ENCODE measurements around the gene ACP7. TPM values are rescaled to one million over a fixed set of nuclear protein-coding genes. Genes with fewer than 3 reads are reported as not detected.

Gene ACP7
- total and polyA plus RNA-seq, 10 of the 15 experiments (the other 5 are each of a cell fraction or from before 2014, with no cell fraction given) = not detected

DNA sequence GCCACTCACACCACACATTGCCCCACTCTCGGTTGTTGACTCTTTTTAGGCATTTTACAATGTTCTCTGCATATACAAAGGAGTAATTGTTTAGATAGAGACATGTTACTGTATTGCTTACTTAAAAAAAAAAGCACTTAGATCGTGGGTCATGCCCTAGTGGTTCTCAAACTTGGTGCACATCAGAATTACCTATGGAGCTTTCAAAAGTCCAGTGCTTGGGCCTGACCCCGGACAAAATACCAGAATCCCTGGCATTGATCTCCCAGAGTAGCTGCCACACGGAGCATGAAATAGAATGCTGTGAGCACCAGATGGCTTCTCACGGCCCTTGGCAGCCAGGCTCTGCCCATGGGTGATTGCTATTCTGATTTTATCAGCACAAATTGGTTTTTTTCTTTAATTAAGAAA, 20.0 kb downstream of the ACP7 start:
- no TSS peak for BruUV-seq (replicated peaks)
- POLR2A ChIA-PET = no interaction called here
- Histone ChIP-seq H3K27ac (ENCODE audit: control insufficient read depth, insufficient read depth) (no peak overlapping the region), H3K4me2 (ENCODE audit: control insufficient read depth, insufficient read depth) (no peak overlapping the region), H3K4me3 (no peak overlapping the region), H3K27me3 (replicated peaks in 1 of 2; ENCODE audit: control insufficient read depth in 2 of 2, insufficient read depth in 2 of 2, low read length in 1 of 2) (no peaks in the 10 kb centered on the region; a peak in 1 of 4 replicates), H3K36me3 (ENCODE audit: control insufficient read depth in 2 of 2, insufficient read depth in 2 of 2, low read length in 1 of 2) (no peaks in the 10 kb centered on the region), H3K79me2 (ENCODE audit: control insufficient read depth, insufficient read depth, low read length) (no peaks in the 10 kb centered on the region), H3K4me1 (ENCODE audit: control insufficient read depth, insufficient read depth, low read length) (no peaks in the 10 kb centered on the region), H3K9ac (ENCODE audit: control insufficient read depth, insufficient read depth, low read length) (no peak overlapping the region), H2AFZ (ENCODE audit: control insufficient read depth, low read depth, low read length) (no peak overlapping the region), H4K20me1 (ENCODE audit: control insufficient read depth, insufficient read depth) (no peaks in the 10 kb centered on the region), H3K9me3 (replicated peaks; ENCODE audit: control insufficient read depth, insufficient read depth, low read length) (no peaks in the 10 kb centered on the region)
- intact Hi-C loops (cut with micrococcal nuclease; ENCODE audit: unreplicated experiment) (no loop called here), in situ Hi-C loops (cut with MboI) (no loop called here)
- FAIRE-seq (no peak), DNase-seq (ENCODE audit: low read depth, low spot score) (no peak), ATAC-seq (no peak)
- SMC1A ChIA-PET (ENCODE audit: uncharacterized antibody, unreplicated experiment) = no interaction called here
- 5% methylated on average over 5 of the region's 5 CpGs for WGBS (ENCODE audit: insufficient coverage, insufficient replicate concordance, low lambda C conversion rate, missing lambda C conversion rate)
- TF ChIP-seq TAF1 (IDR thresholded peaks at IDR 0.05; ENCODE audit: borderline replicate concordance, low read depth, low read length) = no peak
- TF ChIP-seq, protein P1, sequence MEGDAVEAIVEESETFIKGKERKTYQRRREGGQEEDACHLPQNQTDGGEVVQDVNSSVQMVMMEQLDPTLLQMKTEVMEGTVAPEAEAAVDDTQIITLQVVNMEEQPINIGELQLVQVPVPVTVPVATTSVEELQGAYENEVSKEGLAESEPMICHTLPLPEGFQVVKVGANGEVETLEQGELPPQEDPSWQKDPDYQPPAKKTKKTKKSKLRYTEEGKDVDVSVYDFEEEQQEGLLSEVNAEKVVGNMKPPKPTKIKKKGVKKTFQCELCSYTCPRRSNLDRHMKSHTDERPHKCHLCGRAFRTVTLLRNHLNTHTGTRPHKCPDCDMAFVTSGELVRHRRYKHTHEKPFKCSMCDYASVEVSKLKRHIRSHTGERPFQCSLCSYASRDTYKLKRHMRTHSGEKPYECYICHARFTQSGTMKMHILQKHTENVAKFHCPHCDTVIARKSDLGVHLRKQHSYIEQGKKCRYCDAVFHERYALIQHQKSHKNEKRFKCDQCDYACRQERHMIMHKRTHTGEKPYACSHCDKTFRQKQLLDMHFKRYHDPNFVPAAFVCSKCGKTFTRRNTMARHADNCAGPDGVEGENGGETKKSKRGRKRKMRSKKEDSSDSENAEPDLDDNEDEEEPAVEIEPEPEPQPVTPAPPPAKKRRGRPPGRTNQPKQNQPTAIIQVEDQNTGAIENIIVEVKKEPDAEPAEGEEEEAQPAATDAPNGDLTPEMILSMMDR (IDR thresholded peaks at IDR 0.05 in 2 of 3, conservative IDR thresholded peaks at IDR 0.05 in 1 of 3; ENCODE audit: control insufficient read depth in 2 of 3, extremely low read depth in 1 of 3, insufficient read depth in 1 of 3, low read depth in 3 of 3, low read length in 3 of 3) = no peak
- TF ChIP-seq NR2C2 (IDR thresholded peaks at IDR 0.05; ENCODE audit: borderline replicate concordance, control insufficient read depth, insufficient read length, low read depth) = no peak
- TF ChIP-seq PML (IDR thresholded peaks at IDR 0.05; ENCODE audit: low read length) = no peak
- TF ChIP-seq ZNF207 (IDR thresholded peaks at IDR 0.05; ENCODE audit: borderline replicate concordance) = no peak
- TF ChIP-seq CREB1 (IDR thresholded peaks at IDR 0.05; ENCODE audit: low read depth) = no peak
- no peak for TF ChIP-seq WRNIP1 (IDR thresholded peaks at IDR 0.05; ENCODE audit: borderline replicate concordance, low read depth, low read length)
- no peak for TF ChIP-seq RBBP5 (conservative IDR thresholded peaks at IDR 0.05)
- TF ChIP-seq, protein P2, sequence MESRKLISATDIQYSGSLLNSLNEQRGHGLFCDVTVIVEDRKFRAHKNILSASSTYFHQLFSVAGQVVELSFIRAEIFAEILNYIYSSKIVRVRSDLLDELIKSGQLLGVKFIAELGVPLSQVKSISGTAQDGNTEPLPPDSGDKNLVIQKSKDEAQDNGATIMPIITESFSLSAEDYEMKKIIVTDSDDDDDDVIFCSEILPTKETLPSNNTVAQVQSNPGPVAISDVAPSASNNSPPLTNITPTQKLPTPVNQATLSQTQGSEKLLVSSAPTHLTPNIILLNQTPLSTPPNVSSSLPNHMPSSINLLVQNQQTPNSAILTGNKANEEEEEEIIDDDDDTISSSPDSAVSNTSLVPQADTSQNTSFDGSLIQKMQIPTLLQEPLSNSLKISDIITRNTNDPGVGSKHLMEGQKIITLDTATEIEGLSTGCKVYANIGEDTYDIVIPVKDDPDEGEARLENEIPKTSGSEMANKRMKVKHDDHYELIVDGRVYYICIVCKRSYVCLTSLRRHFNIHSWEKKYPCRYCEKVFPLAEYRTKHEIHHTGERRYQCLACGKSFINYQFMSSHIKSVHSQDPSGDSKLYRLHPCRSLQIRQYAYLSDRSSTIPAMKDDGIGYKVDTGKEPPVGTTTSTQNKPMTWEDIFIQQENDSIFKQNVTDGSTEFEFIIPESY (IDR thresholded peaks at IDR 0.05) = no peak
- CTCF ChIA-PET = interaction anchor here (1.2 kb wide), 1 partner anchor 14 kb away, joined by 3 read pairs; no protein-coding TSS in a partner anchor
- RAD21 ChIA-PET (ENCODE audit: unreplicated experiment) = no interaction called here
